ENCODE data around the gene ETV1.

ETV1 gene

DNA sequence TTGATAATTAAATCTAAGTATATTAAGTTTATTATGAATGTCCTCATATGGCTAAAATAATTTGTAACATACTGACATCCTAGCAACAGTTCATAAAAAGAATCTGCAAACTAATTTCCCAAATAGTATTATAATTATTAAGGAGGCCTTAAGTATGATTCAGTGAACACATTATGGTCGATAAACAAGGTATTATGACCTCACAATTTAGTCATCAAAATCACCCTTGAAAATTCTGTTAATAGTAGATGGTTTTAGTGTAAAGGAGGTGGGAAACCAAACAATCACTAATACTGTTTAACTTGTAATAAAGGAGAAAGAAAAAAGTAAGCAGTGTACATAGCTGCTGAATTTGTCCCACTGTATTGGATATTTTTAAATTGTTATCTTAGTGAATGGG lies 2.1 kb downstream of the ETV1 start:
- Histone ChIP-seq H3K9ac (0 out of 2 replicates have a peak overlapping the region, but pooled peaks have one; percentile 66), H3K4me2 (peak overlapping the region; percentile 83), H3K79me2 (ENCODE audit: insufficient read depth, low read depth) (no peaks in the 10 kb centered on the region), H3K4me3 (IDR thresholded peaks at IDR 0.05; ENCODE audit: insufficient read depth, low read depth, low read length) (no peak overlapping the region), H3K4me1 (ENCODE audit: low read depth, poor library complexity, severe bottlenecking) (peaks cover 21% of the 10 kb centered on the region), H2AFZ (ENCODE audit: low read depth) (peak overlapping the region; percentile 95; the same call in 1 of the 2 replicates), H3K36me3 (ENCODE audit: insufficient read depth) (no peaks in the 10 kb centered on the region), H3K27ac (no peak overlapping the region), H4K20me1 (ENCODE audit: insufficient read depth) (no peaks in the 10 kb centered on the region), H3K27me3 (ENCODE audit: insufficient read depth, low read depth) (no peaks in the 10 kb centered on the region)
- TF ChIP-seq, protein P1, sequence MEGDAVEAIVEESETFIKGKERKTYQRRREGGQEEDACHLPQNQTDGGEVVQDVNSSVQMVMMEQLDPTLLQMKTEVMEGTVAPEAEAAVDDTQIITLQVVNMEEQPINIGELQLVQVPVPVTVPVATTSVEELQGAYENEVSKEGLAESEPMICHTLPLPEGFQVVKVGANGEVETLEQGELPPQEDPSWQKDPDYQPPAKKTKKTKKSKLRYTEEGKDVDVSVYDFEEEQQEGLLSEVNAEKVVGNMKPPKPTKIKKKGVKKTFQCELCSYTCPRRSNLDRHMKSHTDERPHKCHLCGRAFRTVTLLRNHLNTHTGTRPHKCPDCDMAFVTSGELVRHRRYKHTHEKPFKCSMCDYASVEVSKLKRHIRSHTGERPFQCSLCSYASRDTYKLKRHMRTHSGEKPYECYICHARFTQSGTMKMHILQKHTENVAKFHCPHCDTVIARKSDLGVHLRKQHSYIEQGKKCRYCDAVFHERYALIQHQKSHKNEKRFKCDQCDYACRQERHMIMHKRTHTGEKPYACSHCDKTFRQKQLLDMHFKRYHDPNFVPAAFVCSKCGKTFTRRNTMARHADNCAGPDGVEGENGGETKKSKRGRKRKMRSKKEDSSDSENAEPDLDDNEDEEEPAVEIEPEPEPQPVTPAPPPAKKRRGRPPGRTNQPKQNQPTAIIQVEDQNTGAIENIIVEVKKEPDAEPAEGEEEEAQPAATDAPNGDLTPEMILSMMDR (conservative IDR thresholded peaks at IDR 0.05; ENCODE audit: low read depth, low read length): no peak

DNA sequence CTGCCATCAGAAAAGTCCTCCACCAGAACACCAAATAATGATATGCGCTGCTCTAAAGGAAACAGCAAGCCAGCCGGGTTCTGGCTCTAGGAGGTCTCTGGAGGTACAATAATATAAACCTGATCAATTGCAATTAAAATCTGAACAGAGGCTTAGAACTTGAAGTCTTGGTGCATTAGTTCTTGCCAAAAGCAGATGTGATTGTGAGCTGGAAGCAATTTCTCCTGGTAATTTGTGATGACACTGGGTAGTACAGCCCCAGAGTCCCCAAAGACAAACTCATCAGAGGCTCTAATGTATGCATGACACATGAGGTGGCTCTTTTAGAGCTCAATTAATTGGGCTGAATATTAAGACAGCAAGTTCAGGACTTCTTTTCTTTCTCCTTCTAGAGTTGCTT lies 3.3 kb downstream of the ETV1 start:
- H3K4me2 ChIP-seq: no peak overlapping the region
- TF ChIP-seq, protein P1 (conservative IDR thresholded peaks at IDR 0.05; ENCODE audit: low read depth, low read length): no peak
- H3K4me1 ChIP-seq (ENCODE audit: low read depth, poor library complexity, severe bottlenecking): peaks cover 13% of the 10 kb centered on the region
- no peak overlapping the region for H2AFZ ChIP-seq (ENCODE audit: low read depth)
- no peaks in the 10 kb centered on the region for H3K36me3 ChIP-seq (ENCODE audit: insufficient read depth)
- H3K27ac ChIP-seq: no peak overlapping the region
- H3K4me3 ChIP-seq (IDR thresholded peaks at IDR 0.05; ENCODE audit: insufficient read depth, low read depth, low read length): no peak overlapping the region
- no peaks in the 10 kb centered on the region for H3K79me2 ChIP-seq (ENCODE audit: insufficient read depth, low read depth)
- no peaks in the 10 kb centered on the region for H4K20me1 ChIP-seq (ENCODE audit: insufficient read depth)
- H3K27me3 ChIP-seq (ENCODE audit: insufficient read depth, low read depth): no peaks in the 10 kb centered on the region
- H3K9ac ChIP-seq: no peak overlapping the region

DNA sequence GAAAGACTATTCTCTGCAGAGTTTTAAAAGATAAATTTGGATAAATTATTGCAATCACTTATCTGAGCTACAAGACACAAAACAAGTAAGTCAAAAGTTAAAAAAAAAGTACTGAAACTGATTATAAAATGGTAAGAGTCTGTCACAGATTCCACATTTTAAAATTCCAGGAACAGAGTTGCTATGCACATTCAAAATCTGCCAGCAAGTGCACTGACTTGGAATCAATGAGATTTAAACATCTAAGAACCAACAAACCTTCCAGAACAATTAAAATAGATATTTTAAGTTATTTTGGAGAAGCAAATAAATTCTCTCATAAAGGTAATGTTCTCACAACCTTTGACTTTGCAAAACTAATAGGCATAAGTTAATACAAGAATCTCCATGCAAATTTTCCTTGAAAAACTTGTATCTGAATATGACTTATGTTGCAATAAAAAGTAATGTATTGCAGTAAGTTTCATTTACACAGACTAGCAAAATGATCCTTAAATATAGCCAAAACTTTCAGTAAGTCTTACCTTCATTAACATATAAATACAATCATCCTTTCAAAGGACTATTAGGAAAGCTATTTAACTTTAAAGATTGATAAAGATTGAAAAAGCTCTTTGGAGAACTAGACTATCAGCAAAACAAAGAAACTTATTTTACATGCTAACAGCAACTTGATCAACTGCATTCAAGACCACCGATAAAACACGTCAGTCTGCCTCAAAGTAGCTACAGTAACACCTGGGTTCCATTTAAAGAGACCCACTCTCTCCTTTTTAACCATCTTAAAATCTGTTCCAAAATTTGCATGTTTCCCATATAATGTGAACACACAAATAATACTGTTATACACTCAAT lies 4.4 kb downstream of the ETV1 start:
- Histone ChIP-seq H3K27me3 (ENCODE audit: insufficient read depth, low read depth) (no peaks in the 10 kb centered on the region), H3K36me3 (ENCODE audit: insufficient read depth) (no peaks in the 10 kb centered on the region), H3K4me2 (no peak overlapping the region), H3K9ac (no peak overlapping the region), H2AFZ (ENCODE audit: low read depth) (no peak overlapping the region), H3K4me1 (ENCODE audit: low read depth, poor library complexity, severe bottlenecking) (peaks cover 13% of the 10 kb centered on the region), H3K27ac (no peak overlapping the region), H3K4me3 (IDR thresholded peaks at IDR 0.05; ENCODE audit: insufficient read depth, low read depth, low read length) (no peak overlapping the region), H4K20me1 (ENCODE audit: insufficient read depth) (no peaks in the 10 kb centered on the region), H3K79me2 (ENCODE audit: insufficient read depth, low read depth) (no peaks in the 10 kb centered on the region)
- TF ChIP-seq, protein P1 (conservative IDR thresholded peaks at IDR 0.05; ENCODE audit: low read depth, low read length): no peak

DNA sequence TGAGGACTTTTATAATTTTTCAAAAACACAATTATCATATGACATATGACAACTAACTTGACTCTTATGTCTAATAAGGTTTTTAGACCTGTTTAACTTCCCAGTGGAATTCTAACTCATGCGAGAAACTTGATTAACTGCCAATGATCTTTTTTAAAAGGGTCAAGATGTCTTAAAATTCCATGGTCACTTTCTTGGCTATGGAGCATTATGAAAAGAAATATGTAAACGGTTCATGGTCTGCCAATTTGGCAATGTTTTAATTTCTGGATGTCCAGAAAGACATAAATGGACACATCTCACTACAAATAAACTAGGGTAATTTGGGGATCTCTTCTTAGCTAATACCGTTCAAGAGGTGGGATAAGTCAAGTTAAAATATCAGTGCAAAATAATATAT lies 5.4 kb downstream of the ETV1 start:
- Histone ChIP-seq H3K36me3 (ENCODE audit: insufficient read depth) (no peaks in the 10 kb centered on the region), H3K27ac (no peak overlapping the region), H3K4me3 (IDR thresholded peaks at IDR 0.05; ENCODE audit: insufficient read depth, low read depth, low read length) (no peak overlapping the region), H3K79me2 (ENCODE audit: insufficient read depth, low read depth) (no peaks in the 10 kb centered on the region), H2AFZ (ENCODE audit: low read depth) (no peak overlapping the region), H3K27me3 (ENCODE audit: insufficient read depth, low read depth) (no peaks in the 10 kb centered on the region), H3K4me2 (no peak overlapping the region), H4K20me1 (ENCODE audit: insufficient read depth) (no peaks in the 10 kb centered on the region), H3K9ac (no peak overlapping the region), H3K4me1 (ENCODE audit: low read depth, poor library complexity, severe bottlenecking) (peaks cover 13% of the 10 kb centered on the region)
- TF ChIP-seq, protein P1 (conservative IDR thresholded peaks at IDR 0.05; ENCODE audit: low read depth, low read length): no peak

Data from KMS-11 (cell line).